Measurements from ENCODE around the gene BRD7. TPM values are rescaled to one million over a fixed set of nuclear protein-coding genes. Genes with fewer than 3 reads are reported as not detected.

The BRD7 gene
- total and polyA plus RNA-seq, 10 of the 15 experiments (the other 5 are each of a cell fraction or from before 2014, with no cell fraction given): 16.9 to 74.7 (median 52.0) TPM

DNA sequence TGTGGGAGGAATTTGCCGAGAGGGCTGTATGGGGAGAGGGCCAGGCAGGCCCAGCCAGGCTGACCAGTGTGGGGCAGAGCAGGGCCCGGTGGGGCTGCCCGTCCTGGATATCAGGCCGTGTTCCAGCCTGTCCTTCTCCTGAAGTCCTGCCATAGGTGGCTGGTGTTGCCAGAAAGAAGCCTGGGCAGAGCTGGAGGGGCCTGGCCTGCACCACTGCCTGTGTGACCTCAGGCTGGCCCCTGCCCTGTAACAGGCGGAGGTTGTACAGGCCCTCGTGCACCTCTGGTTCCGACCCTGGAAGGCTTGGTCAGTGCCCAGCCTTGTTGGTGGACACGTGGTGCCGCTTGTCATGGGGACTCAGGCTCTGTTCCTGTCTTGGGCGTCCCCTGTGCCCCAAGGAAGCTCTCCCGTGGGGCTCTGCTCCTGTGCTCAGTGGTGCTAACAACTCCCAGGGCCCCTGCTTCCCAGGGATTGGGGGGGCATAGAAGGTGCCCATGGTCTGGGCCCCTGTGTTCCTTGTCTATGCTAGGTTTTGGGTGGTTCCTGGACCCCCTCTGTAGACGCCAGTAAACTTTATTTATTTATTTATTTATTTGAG, 69.2 kb downstream of the BRD7 start:
- ChIA-PET POLR2A (no interaction called here), CTCF (no interaction called here), SMC1A (ENCODE audit: uncharacterized antibody, unreplicated experiment) (no interaction called here), RAD21 (ENCODE audit: unreplicated experiment) (no interaction called here)
- H3K27me3 ChIP-seq (replicated peaks in 1 of 2; ENCODE audit: control insufficient read depth in 2 of 2, insufficient read depth in 2 of 2, low read length in 1 of 2): no peaks in the 10 kb centered on the region
- no peak for ATAC-seq
- no peaks in the 10 kb centered on the region for H4K20me1 ChIP-seq (ENCODE audit: control insufficient read depth, insufficient read depth)
- no TSS peak for BruUV-seq (replicated peaks)
- H3K4me2 ChIP-seq (ENCODE audit: control insufficient read depth, insufficient read depth): no peak overlapping the region
- no peak overlapping the region for H3K9ac ChIP-seq (ENCODE audit: control insufficient read depth, insufficient read depth, low read length)
- H3K4me3 ChIP-seq: no peak overlapping the region
- intact Hi-C loops (cut with micrococcal nuclease; ENCODE audit: unreplicated experiment): no loop called here
- TF ChIP-seq, protein P1, sequence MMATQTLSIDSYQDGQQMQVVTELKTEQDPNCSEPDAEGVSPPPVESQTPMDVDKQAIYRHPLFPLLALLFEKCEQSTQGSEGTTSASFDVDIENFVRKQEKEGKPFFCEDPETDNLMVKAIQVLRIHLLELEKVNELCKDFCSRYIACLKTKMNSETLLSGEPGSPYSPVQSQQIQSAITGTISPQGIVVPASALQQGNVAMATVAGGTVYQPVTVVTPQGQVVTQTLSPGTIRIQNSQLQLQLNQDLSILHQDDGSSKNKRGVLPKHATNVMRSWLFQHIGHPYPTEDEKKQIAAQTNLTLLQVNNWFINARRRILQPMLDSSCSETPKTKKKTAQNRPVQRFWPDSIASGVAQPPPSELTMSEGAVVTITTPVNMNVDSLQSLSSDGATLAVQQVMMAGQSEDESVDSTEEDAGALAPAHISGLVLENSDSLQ (IDR thresholded peaks at IDR 0.05): no peak
- TF ChIP-seq FOXM1 (IDR thresholded peaks at IDR 0.05; ENCODE audit: low read depth, low read length): no peak
- no peak for TF ChIP-seq YBX1 (IDR thresholded peaks at IDR 0.05)
- TF ChIP-seq, protein P2, sequence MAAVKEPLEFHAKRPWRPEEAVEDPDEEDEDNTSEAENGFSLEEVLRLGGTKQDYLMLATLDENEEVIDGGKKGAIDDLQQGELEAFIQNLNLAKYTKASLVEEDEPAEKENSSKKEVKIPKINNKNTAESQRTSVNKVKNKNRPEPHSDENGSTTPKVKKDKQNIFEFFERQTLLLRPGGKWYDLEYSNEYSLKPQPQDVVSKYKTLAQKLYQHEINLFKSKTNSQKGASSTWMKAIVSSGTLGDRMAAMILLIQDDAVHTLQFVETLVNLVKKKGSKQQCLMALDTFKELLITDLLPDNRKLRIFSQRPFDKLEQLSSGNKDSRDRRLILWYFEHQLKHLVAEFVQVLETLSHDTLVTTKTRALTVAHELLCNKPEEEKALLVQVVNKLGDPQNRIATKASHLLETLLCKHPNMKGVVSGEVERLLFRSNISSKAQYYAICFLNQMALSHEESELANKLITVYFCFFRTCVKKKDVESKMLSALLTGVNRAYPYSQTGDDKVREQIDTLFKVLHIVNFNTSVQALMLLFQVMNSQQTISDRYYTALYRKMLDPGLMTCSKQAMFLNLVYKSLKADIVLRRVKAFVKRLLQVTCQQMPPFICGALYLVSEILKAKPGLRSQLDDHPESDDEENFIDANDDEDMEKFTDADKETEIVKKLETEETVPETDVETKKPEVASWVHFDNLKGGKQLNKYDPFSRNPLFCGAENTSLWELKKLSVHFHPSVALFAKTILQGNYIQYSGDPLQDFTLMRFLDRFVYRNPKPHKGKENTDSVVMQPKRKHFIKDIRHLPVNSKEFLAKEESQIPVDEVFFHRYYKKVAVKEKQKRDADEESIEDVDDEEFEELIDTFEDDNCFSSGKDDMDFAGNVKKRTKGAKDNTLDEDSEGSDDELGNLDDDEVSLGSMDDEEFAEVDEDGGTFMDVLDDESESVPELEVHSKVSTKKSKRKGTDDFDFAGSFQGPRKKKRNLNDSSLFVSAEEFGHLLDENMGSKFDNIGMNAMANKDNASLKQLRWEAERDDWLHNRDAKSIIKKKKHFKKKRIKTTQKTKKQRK (IDR thresholded peaks at IDR 0.05; ENCODE audit: low read depth, low read length): no peak
- no peak for TF ChIP-seq LARP7 (IDR thresholded peaks at IDR 0.05)
- no peak overlapping the region for H3K27ac ChIP-seq (ENCODE audit: control insufficient read depth, insufficient read depth)
- H3K9me3 ChIP-seq (replicated peaks; ENCODE audit: control insufficient read depth, insufficient read depth, low read length): no peaks in the 10 kb centered on the region
- no peak for DNase-seq (ENCODE audit: low read depth, low spot score)
- no peak for FAIRE-seq
- in situ Hi-C loops (cut with MboI): no loop called here
- 84% methylated on average over 12 of the region's 12 CpGs for WGBS (ENCODE audit: insufficient coverage, insufficient replicate concordance, low lambda C conversion rate, missing lambda C conversion rate)
- H3K79me2 ChIP-seq (ENCODE audit: control insufficient read depth, insufficient read depth, low read length): no peaks in the 10 kb centered on the region
- H3K4me1 ChIP-seq (ENCODE audit: control insufficient read depth, insufficient read depth, low read length): no peaks in the 10 kb centered on the region
- H2AFZ ChIP-seq (ENCODE audit: control insufficient read depth, low read depth, low read length): no peak overlapping the region
- H3K36me3 ChIP-seq (ENCODE audit: control insufficient read depth in 2 of 2, insufficient read depth in 2 of 2, low read length in 1 of 2): peaks cover 14 to 38% of the 10 kb centered on the region in 2 experiments

Data from GM12878 (cell line).